MG63 (cell line): ENCODE measurements around the gene FOXD4. TPM values are rescaled to one million over a fixed set of nuclear protein-coding genes. Genes with fewer than 3 reads are reported as not detected.
"Not testable (repeated sequence)": the region's sequence is repeated elsewhere in the genome, so short reads cannot be mapped to it uniquely, and the experiment has no call there.

Source experiments
- DNase-seq: peaks from one replicate; pipeline ENCODE4 v3.0.0-alpha.2; 2020
- H3K27me3 ChIP-seq: fragments of 250-450 bp; sonication (Bioruptor Pico); 2 replicates; pipeline ENCODE4 v1.5.1; 2020; ENCODE audit warnings: mild to moderate bottlenecking, moderate library complexity
- H3K36me3 ChIP-seq: fragments of 250-450 bp; sonication (Bioruptor Pico); 2 replicates; pipeline ENCODE4 v1.5.1; 2020; ENCODE audit warnings: mild to moderate bottlenecking, moderate library complexity
- H3K4me3 ChIP-seq: fragments of 250-450 bp; sonication (Bioruptor Pico); 2 replicates; pipeline ENCODE4 v1.5.1; 2020; ENCODE audit warnings: mild to moderate bottlenecking, moderate library complexity
- H3K9me3 ChIP-seq: fragments of 250-450 bp; sonication (Bioruptor Pico); 2 replicates; pipeline ENCODE4 v1.5.1; 2020; ENCODE audit warnings: mild to moderate bottlenecking, moderate library complexity
- total RNA-seq: library from RNA; depleted of rRNA; stranded (reverse); fragments of >200 nt; shearing (Covaris generic); gene quantifications from 2 replicates; pipeline ENCODE4 v1.2.3, GENCODE V29; 2014; ENCODE audit warnings: low replicate concordance; rRNA removed

The FOXD4 gene
- total RNA-seq = not detected in 2 replicates

DNA sequence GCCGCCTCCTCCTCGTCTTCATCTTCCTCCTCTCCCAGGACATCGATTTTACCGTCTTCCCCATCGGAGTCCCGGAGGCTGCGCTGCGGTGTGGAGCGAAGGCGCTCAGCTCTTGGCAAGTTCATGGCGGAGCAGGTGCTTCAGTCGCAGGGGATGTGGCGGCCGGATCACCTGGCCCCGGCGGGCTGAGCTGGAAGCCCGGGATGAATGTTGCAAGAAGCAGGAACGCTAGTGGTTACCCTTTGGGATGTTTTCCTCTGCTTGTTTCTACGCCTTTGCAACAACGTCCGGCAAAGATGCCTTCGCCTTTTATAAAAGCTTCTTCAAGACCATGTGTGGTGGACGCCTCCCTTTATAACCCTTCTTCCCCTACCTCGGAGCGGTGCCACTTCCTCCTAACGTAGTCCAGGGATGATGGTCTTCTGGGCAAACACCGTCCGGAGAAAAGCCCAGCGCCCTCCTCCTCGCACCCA, at the start of gene FOXD4:
Gene FOXD4 (minus strand): TSS at position 423 of the 473 bp plus-strand sequence. CDS start 298 bp downstream, at position 125.
- not testable (repeated sequence) for H3K4me3 ChIP-seq, DNase-seq, H3K36me3 ChIP-seq, H3K27me3 ChIP-seq, H3K9me3 ChIP-seq

DNA sequence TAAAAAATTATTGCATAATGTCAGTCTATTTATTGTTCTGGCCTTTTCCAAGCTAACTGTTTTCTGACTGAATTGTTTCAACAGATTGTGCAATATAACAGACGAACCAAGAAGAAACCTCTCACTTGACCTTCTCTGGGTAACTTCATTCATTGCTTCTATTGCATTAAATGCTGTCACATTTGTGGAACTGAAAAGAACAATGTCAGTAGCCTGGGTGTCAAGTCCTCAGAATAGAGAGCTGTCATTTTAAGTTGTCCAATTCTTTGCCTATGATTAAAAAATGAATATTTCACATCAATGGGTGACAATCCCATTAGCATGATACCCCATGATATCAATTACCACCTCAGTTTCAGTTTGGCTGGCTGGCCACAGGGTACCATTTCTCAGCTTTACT, 41.7 kb upstream of the FOXD4 start:
- not testable (repeated sequence) for H3K27me3 ChIP-seq, DNase-seq, H3K36me3 ChIP-seq, H3K4me3 ChIP-seq, H3K9me3 ChIP-seq

DNA sequence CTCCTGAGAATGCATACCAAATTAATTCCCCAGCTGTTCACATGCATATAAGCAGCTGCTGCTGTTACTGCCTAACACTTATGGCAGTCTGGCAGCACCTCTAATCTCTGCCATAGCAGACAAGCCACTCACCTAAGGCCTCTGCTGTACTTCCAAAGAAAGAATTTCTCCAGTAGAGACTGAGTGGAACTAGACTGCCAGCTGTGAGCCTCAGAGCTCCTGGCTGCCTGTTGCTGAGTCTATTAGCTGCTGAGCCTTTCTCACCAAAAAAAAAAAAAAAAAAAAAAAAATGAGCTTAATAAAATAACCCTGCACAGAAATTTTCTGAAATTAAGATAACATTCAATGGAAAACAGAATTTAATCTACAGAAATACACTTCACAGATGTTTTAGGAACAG, 33.0 kb upstream of the FOXD4 start:
- not testable (repeated sequence) for H3K9me3 ChIP-seq, DNase-seq, H3K36me3 ChIP-seq, H3K4me3 ChIP-seq, H3K27me3 ChIP-seq

DNA sequence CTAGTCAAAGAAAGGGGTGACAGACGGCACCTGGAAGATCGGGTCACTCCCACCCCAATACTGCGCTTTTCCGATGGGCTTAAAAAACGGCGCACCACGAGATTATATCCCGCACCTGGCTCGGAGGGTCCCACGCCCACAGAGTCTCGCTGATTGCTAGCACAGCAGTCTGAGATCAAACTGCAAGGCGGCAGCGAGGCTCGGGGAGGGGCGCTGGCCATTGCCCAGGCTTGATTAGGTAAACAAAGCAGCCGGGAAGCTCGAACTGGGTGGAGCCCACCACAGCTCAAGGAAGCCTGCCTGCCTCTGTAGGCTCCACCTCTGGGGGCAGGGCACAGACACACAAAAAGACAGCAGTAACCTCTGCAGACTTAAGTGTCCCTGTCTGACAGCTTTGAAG, 21.7 kb upstream of the FOXD4 start:
- H3K9me3 ChIP-seq, H3K27me3 ChIP-seq, H3K4me3 ChIP-seq, DNase-seq, H3K36me3 ChIP-seq: not testable (repeated sequence)

DNA sequence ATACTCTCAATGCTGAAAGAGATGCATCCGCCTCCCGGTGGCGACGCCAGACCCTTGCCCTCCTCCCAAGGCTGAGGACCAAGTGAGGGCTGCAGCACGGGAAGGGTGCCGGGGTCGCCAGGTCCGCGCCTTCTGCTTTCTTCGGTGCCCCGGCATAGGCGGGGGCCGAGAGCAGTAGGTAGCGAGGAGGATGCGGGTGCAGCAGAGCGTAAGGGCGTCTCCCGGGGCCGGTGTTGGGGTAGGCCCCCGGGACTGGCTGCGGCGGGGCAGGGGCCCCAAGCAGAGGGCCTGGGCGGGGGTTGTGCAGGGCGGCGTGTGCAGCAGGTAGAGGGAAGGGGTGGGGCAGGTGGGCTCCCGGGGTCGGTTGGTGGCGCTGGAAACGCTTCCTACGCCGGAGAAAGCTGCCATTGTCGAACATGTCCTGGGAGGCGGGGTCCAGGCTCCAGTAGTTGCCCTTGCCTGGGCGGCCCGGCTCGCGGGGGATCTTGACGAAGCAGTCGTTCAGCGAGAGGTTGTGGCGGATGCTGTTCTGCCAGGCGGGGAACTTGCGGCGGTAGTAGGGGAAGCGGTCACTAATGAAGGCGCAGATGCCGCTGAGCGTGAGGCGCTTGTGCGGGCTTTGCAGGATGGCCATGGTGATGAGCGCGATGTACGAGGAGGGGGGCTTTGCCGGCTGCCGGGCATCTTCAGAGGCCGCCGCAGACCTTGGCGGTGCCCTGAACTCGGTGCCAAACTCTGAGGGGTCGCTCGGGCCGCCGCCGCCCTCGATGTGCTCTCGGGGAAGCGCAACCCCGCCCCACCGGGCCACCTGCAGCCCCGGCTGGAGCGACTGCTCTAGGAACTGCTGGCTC, 848 bp downstream of the FOXD4 start:
- H3K36me3 ChIP-seq, H3K4me3 ChIP-seq, DNase-seq, H3K27me3 ChIP-seq, H3K9me3 ChIP-seq: not testable (repeated sequence)

DNA sequence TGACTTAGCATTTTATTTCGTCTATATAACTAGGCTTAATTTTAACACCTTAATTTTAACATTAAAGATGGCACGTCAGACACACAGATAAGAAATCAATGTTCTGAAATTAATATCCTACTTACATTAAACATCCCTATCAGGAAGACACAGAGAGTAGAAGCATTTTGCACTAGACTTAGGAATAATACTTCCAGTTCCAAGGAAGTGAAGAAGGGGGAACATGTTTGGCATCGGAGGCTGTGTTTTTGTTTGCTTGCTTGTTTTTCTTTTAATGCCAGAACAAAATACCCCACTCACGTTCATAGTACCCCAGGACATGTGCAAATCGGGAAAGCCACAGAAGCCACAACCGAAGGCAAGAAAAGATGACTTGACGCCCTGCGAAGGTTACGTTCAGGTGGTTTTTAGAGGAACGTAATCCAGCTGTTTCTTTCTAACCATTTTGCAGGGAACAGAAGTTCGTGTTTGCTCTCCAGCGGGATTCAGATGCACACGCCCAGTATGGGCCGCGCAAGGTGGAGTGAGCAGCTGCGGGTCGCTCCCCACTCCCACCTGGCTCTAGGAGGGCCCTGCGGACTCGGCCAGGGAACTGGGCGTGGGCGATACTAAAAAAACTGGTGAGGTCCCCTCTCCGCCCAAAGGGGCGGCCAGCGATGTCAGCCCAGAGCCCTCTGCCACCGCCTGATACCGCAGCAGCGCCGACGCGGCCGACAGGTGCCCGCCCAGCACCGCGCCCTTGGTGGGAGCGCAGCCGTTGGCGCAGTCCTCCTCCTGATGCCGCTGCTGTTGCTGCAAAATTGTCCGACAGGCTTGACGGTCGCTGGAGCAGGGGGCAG, 1.8 kb downstream of the FOXD4 start:
- not testable (repeated sequence) for H3K36me3 ChIP-seq, H3K4me3 ChIP-seq, DNase-seq, H3K9me3 ChIP-seq, H3K27me3 ChIP-seq

DNA sequence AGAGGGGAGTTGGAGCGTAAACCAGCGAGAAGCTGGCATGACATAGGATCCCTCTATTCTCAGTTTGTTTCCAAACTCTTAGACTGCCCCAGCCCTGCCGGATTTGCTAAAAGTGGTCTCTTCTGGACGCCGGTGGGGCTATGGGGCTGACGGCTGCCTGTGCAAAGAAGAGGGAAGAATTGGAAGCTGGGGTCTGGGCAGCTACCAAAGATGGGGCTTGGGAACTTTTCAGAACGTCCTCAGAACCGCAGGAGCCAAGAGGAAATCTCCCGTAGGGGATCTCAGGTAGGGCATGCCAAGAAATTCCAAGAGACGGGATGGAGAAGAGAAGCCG, 3.1 kb downstream of the FOXD4 start:
- not testable (repeated sequence) for H3K9me3 ChIP-seq, H3K4me3 ChIP-seq, H3K36me3 ChIP-seq, DNase-seq, H3K27me3 ChIP-seq

DNA sequence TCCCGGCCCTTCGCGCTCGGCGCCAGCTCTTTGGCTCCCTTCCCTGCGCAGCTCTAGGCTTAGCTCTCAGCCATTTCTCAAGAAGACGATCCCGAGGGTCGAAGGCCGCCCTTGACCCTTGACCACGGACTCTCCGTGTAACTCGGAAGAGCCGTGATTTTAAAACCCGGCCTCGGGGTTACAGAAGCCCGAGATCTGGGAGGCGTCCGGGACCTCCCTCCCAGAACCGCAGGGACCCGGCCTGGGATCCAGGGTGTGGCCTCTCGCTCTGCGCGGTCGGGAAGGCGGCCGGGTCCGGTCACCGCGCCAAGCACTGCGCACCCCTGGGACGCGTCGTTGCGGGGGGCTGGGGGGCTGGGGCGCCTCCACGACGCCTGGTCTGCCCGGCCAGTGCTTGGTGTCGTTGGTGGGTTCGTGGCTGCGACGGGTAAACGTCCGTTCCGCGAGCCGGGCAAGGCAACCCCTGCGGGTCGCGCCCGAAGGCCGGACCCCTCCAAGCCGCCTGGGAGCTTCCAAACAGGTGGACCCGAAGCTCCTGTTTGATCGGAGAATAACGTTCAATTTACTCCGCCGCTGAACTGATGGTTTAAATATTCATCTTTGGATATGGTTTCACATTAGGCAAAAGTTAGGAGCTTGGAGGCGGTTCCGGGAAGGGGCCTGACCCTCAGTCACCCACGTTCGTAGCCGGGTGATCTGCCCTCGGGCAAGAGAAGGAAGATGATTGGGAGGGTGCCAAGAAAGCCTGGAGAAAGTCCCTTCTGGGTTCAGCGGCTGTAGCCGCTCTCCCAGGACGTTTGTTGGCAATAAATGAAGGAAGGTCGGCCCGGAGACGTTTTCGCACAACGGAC, 3.7 kb downstream of the FOXD4 start:
- not testable (repeated sequence) for H3K9me3 ChIP-seq, DNase-seq, H3K27me3 ChIP-seq, H3K4me3 ChIP-seq, H3K36me3 ChIP-seq

DNA sequence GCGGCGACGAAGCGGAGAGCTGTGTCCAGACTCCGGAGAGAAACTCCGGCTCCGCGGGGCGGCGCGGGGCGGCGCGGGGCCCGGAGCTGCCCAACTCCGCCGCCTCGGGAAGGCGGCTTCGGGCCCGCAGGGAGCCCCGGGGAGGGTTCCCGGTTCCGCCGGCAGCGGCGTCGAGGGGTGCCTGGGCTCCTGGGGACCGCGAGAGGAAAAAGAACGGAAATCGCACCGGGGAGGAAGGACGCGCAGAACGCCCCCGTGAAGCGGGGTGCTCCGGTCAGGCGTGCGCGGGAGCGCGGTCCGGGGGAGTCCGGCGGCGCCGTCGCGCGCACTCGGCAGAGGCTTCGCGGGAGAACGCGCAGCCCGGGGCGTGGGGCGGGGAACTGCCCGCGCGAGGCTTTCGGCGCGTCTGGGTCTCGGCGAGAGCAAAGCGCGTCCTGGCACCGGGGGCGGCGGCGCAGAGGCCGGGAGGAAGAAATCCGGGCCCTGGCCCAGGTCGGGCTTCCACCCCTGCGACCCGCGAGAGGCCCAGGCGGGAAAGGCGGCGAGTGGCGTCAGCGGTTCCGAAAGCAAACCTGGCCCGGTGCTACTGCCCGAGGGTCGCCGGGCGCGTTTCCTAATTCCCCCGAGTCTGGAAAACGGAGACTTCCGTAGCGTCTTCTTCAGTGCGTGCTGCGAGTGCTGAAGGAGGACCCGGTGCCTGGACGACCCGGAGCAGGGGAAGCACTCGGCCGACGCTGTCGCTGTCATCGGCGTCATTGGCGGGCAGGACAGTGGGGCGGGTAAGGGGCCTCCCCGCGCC, 4.5 kb downstream of the FOXD4 start:
- H3K27me3 ChIP-seq, H3K4me3 ChIP-seq, H3K36me3 ChIP-seq, H3K9me3 ChIP-seq: not testable (repeated sequence)
- peak; percentile 9 for DNase-seq

DNA sequence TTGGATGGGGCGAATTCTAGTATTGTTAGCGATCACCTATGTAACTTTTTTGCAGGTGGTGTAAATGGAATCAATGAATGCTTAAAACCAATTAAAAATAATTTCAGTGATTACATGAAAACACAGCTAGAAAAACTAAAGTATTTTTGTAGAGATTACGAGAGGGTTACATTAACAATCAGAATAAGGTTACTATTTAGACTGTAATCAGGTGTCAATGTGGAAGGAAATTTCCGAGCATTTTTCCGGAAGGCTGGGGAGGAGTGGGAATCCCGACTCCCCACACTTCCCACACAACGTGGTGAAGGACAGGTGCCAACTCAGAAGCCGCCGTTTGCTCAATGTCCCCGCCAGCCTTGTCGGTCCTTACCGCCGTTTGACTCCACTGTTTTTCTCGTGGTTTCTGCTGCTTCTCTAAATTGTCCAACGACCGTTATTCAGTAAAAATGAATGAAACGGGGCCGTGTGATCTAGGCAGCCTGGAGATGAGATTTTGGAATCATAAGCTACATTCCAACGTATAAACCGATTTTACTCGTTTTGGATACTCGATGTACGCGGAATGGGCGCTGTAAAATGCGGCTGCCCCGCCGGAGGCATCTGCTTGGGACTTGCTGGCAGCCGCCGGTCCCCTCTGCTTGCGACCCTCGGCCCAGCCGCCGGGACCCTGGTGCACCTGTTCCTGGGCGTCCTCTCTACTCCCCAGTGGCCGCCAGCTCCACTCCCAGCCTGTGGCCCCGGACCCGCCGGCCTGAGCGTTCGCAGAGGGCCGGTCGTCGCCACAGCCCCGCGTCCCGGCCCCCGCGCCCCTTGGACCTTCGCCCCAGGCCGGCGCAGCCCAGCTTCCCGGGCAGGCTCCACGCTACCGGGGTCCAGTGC, 5.4 kb downstream of the FOXD4 start:
- H3K36me3 ChIP-seq, H3K9me3 ChIP-seq, H3K4me3 ChIP-seq, DNase-seq, H3K27me3 ChIP-seq: not testable (repeated sequence)

DNA sequence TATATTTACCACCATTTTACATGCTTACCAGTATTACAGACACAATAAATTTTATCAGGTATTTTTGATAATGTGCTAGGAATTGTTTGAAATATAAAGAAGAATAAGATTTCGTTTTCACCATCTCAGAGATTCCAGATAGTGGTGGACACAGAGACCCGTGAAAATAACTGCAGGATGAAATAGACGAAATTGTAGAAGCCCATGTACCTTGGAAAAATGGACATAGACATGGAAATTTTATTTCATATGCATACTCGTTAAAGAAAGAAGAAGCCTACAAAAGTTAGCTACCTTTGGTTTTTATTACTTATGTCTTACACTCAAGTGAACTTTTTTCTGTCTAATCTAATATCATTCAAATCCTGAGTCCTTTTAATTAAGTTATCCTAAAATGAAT, 7.5 kb downstream of the FOXD4 start:
- H3K9me3 ChIP-seq, H3K27me3 ChIP-seq, H3K4me3 ChIP-seq, DNase-seq, H3K36me3 ChIP-seq: not testable (repeated sequence)

DNA sequence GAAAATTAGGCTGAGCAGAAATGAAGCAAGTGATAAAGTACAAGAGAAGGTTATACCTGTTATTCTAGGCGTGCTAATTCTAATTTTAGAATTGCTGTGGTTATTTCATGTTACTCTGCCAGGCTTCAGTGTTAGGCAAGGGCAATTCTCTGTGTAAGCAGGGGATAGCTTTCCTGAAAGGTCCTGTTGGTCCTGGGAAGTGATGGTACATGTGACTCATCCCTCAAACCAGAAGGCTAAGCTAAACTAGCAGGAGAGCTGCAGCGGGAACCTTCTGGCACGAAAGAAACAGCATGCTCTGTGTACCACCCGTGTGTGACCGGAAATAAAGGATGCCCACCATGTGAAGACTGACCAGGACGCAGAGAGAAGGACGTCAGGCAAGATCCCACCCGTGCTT, 8.7 kb downstream of the FOXD4 start:
- not testable (repeated sequence) for H3K9me3 ChIP-seq, DNase-seq, H3K4me3 ChIP-seq, H3K36me3 ChIP-seq, H3K27me3 ChIP-seq

DNA sequence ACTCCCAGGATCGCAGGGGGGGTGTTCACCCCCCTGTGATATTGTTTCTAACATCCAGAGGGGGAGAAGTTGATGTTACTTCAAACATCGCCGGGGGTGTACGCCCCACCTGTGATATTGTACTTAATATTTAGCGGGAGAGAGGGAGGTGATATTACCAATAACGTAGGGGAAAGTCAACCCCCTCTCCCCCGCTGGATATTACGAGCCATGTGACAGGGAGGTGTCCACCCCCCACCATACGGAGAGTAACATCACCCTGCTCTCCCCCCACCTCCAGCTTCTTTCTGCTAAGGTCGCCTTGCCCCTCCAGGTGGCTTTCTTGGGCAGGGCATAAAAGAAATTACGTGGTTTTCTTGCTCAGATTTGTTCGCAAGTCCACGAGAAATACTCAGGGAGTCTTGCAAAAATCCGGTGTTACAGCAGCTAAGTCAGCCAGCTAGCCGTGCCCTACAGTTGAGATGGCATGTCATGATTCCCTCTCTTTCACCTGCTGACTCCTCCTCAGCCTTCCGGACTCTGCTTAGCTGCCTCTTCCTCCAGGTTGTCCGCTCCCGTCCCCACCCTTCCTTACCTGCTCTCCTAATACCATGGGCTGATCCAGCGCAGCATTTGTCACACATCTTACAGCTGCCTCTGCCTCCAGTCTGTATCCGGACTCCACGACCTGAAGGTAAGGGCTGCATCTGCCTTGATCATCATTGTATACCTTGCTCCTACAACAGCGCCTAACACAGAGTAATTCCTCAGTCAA, 9.3 kb downstream of the FOXD4 start:
- H3K27me3 ChIP-seq, H3K9me3 ChIP-seq, DNase-seq: not testable (repeated sequence)

DNA sequence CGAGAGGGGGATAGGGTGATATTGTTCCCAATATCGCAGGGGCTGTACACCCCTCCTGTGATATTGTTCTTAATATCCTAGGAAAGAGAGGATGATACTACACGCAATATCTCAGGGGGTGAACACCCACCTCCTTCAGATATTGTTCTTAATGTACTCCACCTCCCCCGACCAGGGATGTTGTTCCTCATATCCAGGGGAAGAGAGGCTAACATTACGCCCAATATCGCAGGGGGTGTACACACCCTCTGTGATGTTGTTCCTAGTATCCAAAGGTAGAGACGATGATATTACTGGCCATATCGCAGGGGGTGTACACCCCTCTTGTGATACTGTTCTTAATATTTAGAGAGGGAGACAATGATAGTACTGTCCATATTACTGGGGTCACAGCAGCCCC, 12.2 kb downstream of the FOXD4 start:
- H3K27me3 ChIP-seq, H3K36me3 ChIP-seq, DNase-seq, H3K4me3 ChIP-seq, H3K9me3 ChIP-seq: not testable (repeated sequence)

More for the DNA sequence above, 9.3 kb downstream of the FOXD4 start:
- H3K4me3 ChIP-seq, H3K36me3 ChIP-seq: not testable (repeated sequence)

DNA sequence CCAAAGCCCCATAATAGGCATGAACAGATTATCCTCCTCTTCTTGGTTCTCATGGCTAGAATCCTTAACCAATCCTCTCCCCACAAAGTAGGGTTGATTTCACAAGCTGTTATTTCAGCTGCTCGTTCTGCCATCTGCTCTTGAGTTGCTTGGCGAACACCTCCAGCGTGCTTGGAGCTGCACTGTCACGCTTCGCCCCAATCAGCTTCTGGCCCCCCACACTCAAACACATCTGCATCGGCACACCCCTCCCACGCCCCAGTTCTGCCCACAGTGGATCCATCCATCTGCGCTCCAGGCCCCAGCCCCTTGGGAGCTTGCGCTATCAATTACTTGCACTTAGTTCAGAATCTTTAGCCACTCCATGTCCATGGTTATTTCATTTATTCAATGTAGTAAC, 17.8 kb downstream of the FOXD4 start:
- H3K9me3 ChIP-seq, H3K4me3 ChIP-seq, DNase-seq, H3K27me3 ChIP-seq, H3K36me3 ChIP-seq: not testable (repeated sequence)
